Measurements from ENCODE around the gene FRY.

FRY gene

DNA sequence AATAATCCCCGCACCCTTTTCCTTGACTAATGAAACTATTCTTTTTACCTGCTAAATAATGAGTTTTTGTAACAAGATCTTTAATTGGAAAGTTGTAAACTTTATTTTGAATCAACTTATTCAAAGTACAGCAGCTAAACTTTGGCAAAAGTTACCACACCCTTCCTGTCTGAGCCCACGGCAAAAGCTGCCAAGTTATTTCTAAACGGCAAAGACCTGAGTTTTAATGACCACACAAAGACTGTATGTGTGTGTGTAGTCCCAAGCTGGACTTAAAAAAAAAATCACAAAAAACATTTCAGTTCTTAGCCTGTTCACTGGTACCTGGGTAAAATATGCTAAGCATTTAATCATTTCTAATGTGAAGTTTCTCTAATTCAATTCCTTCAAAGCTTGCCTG lies 222.8 kb downstream of the FRY start:
- no peak for DNase-seq (ENCODE audit: low read depth in 2 of 2, low spot score in 1 of 2)

DNA sequence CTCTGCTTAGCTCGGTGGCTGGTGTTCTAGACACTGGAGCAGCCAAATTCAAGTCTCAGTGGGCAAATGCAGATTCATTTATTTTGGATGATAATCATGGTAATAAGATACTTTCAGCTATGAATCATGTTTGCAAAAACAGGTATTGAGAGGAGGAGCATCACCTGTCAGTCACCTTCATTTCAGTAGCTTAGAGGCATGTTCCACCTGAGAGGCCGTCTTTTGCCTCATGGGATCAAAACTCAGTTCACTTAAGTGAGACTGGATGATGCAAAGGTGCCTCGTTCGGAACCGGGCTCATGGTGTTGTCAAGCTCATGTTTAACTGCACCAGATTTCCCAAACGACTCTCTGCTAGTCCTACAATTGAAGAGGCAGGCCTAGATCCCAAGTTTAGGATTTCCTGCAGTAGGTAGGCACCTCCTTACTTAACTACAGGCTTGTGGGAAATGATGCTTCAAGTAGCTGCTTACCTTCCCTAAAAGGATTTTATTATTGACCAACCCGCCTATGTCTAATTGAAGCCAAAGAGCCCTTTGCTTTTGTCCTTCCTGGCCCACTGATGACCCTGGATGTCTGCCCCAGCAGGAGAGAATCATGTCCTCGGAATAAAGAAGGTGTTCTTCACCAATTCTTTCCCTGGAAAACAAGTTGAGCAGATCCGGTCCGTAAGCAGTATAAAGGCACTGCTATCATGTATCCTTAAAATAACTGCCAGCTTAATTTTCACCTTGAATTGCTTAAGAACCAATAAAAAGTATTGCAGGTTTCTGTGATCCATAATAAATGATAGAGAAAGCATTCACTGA lies 223.5 kb downstream of the FRY start:
- no peak for DNase-seq (ENCODE audit: low read depth in 2 of 2, low spot score in 1 of 2)

GRCh38 chr13:32255724-32256109 lies 224.1 kb downstream of the FRY start:
- DNase-seq (ENCODE audit: low read depth in 2 of 2, low spot score in 1 of 2): no peak

- DNase-seq (ENCODE audit: low read depth in 2 of 2, low spot score in 1 of 2): no peak
These were observed 224.7 kb downstream of the FRY start for GRCh38 chr13:32256243-32256642.

- no peak for DNase-seq (ENCODE audit: low read depth in 2 of 2, low spot score in 1 of 2)
These were observed 226.1 kb downstream of the FRY start for GRCh38 chr13:32257649-32258048.

GRCh38 chr13:32259116-32259515 lies 227.5 kb downstream of the FRY start:
- no peak for DNase-seq (ENCODE audit: low read depth in 2 of 2, low spot score in 1 of 2)

- DNase-seq (ENCODE audit: low read depth in 2 of 2, low spot score in 1 of 2): no peak
These were observed 230.0 kb downstream of the FRY start for GRCh38 chr13:32261567-32261966.

- DNase-seq (ENCODE audit: low read depth in 2 of 2, low spot score in 1 of 2): no peak
These were observed 230.6 kb downstream of the FRY start for GRCh38 chr13:32262165-32262564.

GRCh38 chr13:32262619-32263018 lies 231.0 kb downstream of the FRY start:
- DNase-seq (ENCODE audit: low read depth in 2 of 2, low spot score in 1 of 2): no peak

GRCh38 chr13:32264407-32264806 lies 232.8 kb downstream of the FRY start:
- DNase-seq (ENCODE audit: low read depth in 2 of 2, low spot score in 1 of 2): no peak

DNA sequence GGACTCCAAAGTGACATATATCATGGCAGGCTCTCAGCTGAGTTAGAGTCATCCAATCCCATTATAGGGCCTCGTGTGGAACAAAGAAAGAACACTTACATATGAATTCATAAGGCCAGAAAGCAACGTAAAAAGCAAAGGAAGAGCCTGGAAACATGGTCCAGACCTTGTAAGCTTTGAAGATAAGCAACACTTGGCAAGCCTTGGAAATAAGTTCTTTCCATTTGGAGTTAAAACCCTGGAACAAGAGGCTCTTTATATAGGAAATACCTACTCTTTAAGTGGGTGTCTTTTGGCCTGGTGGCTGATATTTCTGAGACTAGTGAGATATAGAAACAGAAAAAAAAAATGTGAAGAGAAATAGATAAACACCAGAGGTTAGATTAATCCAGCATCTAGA lies 234.2 kb downstream of the FRY start:
- no peak for DNase-seq (ENCODE audit: low read depth in 2 of 2, low spot score in 1 of 2)

DNA sequence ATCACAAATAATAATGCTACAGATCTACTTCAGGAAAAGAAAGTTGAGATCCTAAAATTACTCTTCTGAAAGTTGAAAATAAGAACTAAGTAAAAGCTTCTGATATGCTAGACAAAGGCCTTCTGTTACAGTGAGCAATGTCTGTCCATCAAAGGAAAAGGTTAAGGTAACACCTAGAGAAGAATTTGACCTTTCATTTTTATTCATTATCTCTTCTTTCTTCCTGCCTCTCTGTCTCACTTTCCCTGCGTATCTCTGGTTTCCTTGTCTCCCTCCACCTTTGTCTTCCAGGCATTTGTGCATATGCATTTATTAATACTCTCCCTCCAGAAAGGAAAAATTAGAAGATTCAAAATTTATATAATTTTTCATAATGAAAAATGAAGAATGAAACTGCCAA lies 234.6 kb downstream of the FRY start:
- DNase-seq (ENCODE audit: low read depth in 2 of 2, low spot score in 1 of 2): no peak

GRCh38 chr13:32267836-32268439 lies 236.4 kb downstream of the FRY start:
- DNase-seq (ENCODE audit: low read depth in 2 of 2, low spot score in 1 of 2): peak in 1 of 2 donors; percentile 27

DNA sequence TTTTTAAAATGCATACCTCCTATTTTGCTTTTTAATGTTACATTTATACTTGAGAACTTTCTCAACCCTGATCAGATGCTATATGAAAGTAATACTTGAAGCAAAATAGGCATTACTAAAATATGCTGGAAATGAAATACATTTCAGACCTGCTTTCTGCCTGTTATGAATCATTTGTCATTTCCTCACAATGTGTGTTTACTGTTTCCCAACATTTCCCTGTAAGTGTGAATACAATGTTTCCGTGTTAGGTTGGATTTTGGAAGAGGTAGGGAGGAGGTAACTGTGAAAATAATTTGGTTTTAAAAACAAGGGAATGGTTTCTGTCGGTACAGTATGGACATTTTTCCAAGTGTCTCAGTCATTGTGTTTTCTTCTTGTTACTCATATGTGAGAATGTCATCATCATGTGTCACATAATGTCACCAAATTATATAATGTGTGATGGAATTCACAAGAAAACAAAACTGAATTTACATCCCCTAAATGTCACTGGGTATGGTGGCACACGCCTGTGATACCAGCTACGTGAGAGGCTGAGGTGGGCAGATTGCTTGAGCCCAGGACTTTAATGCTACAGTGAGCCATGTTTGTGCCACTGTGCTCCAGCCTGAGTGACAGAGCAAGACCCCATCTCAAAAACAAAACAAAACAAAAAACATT lies 240.6 kb downstream of the FRY start:
- DNase-seq (ENCODE audit: low read depth in 2 of 2, low spot score in 1 of 2): no peak

- DNase-seq (ENCODE audit: low read depth in 2 of 2, low spot score in 1 of 2): no peak
These were observed 246.3 kb downstream of the FRY start for GRCh38 chr13:32277839-32278238.

DNA sequence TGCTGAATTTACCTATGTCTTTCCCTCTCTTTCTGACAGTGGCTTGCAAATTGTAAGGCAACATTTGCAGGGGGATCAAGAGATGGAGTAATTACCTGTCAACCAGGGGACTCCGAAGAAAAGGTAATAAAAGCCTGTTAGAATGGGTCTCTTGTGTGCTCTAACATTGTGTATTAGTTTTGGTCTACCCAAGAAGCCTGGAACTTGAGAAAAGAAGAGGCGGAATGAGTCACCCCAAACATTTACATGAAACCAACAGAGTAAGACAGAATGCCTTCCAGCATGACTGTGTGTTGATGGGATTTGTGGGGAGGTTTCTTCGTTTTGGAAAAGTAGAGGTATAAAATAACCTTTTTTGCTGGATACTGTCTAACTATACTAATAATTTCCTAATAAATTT lies 246.9 kb downstream of the FRY start:
- no peak for DNase-seq (ENCODE audit: low read depth in 2 of 2, low spot score in 1 of 2)

- DNase-seq (ENCODE audit: low read depth in 2 of 2, low spot score in 1 of 2): no peak
These were observed 249.5 kb downstream of the FRY start for GRCh38 chr13:32281096-32281495.

- no peak for DNase-seq (ENCODE audit: low read depth in 2 of 2, low spot score in 1 of 2)
These were observed 250.6 kb downstream of the FRY start for GRCh38 chr13:32282096-32282711.

- no peak for DNase-seq (ENCODE audit: low read depth in 2 of 2, low spot score in 1 of 2)
These were observed 253.5 kb downstream of the FRY start for GRCh38 chr13:32284927-32285632.

GRCh38 chr13:32285633-32285965 lies 254.0 kb downstream of the FRY start:
- no peak for DNase-seq (ENCODE audit: low read depth in 2 of 2, low spot score in 1 of 2)

- no peak for DNase-seq (ENCODE audit: low read depth in 2 of 2, low spot score in 1 of 2)
These were observed 265.6 kb downstream of the FRY start for GRCh38 chr13:32297206-32297605.

All from stimulated activated CD8-positive, alpha-beta memory T cell treated with anti-CD3 and anti-CD28 coated beads, Interleukin-4, amount 100 ng/mL, for 1 hour (primary cell).